Measurements from ENCODE around the gene SAMD8.
"Not testable (repeated sequence)": the region's sequence is repeated elsewhere in the genome, so short reads cannot be mapped to it uniquely, and the experiment has no call there.

Gene SAMD8

DNA sequence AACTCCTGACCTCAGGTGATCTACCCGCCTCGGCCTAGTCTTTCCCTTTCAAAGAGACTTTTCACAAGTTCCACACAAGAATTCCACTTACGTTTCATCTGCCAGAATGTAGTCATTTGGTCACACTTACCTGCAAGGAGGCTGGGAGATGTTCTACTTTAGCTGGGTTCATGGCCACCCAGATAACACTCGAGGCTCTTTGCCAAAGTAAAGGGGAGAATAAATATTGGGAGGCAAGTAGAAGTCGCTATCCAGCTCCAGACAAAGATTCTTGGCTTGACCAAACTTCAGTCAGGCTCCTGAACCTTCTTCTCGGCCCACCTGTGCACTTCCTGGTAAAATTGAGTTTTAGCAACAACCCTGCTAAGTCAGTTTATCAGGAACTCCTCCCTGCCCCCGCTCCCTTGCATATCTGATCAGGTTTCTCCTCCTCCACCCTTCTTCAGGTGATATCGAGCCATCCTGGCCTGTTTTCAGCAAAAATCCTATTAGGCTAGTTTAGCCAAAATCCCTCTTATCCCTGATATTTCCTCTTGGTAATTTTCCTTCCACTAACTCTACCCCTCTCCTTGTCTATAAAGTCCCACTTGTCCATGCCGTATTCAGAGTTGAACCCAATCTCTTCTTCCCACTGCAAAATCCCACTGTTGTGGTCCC lies 25.1 kb upstream of the SAMD8 start:
- no peak for DNase-seq

DNA sequence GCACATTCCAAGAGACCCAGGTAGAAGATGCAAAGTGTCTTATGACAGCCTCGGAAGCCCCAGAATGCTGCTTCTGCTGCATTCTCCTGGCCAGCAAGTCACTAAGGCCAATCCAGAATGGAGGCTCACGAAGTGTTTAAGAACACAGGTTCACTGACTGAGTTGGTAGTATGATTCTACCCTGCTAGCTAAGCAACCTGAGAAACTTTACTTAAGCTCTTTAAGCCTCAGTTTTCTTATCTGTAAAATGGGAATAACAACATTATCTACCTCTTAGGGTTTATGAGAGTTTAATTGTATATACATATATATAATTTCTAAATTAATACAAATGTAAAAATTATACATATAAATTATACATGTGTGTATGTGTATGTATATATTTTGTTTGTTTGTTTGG lies 22.8 kb upstream of the SAMD8 start:
- no peak for DNase-seq

DNA sequence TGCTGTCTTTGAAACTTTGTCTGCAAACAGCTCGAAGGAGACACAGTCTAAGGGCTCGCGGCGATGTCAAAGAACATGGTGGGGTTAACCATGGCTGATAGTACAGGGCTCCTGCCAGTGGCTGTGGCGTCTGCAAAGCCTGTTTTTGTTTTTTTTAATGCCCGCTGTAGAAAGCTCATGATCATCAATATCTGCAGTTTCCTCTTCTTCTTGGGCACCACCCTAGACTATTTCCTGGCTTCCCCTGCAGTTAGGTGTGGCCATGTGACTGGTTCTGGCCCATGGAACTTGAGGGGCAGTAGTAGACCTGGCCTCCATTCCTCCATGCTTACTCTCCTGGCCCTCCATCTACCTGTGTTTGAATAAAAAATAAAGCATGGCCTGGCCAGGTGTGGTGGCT lies 21.8 kb upstream of the SAMD8 start:
- no peak for DNase-seq

DNA sequence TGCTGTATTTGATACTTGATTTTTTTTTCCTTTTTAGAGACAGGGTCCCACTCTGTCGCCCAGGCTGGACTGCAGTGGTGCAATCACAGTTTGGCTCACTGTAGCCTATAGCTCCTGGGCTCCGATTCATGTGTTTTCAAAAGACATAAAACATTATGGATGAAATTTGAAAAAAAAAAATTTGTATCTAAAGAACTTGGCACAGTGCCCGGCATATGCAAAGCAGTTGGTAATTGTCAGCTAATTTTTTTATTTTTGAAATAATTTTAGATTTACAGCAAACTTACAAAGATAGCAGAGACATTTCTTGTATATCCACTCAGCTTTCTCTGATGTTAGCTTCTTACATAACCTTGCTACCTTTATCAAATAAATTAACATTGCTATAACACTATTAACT lies 20.3 kb upstream of the SAMD8 start:
- no peak for DNase-seq

DNA sequence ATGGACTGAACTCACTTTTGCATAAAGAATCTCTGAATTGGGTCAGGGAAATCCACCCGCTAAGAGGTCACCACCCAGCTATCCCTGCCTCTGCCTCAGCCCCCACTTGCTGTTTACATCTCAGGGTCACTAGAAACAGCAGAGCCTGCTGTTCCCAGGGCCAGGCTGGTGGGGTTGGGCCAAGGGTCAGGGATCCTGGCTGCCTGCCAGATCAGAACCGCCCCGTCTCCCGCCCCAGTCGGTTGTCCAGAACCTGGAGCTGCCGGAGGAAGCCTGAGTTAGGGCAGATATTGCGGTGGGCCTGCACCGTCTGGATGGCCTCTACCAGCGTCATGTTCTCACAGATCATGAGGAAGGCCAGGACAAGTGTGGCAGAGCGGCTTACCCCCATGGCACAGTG lies 17.0 kb upstream of the SAMD8 start:
- no peak for DNase-seq

DNA sequence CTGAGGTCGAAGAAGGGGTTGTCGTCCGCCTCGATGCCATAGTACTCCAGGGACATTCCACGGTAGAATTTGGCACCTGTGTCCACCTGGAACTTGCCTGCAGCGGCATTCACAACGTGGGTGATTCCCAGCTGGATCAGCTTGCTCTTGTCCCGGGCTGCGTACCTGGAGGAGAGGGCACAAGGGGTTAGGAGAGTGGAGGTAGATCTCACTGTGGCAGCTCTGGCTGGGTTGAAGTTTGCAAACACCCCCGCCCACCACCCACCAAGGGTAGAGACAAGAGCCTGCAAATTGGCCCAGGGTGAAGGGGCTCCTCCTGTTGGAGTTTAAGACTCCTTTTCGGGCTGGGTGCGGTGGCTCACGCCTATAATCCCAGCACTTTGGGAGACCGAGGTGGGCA lies 15.8 kb upstream of the SAMD8 start:
- DNase-seq, result no peak

DNA sequence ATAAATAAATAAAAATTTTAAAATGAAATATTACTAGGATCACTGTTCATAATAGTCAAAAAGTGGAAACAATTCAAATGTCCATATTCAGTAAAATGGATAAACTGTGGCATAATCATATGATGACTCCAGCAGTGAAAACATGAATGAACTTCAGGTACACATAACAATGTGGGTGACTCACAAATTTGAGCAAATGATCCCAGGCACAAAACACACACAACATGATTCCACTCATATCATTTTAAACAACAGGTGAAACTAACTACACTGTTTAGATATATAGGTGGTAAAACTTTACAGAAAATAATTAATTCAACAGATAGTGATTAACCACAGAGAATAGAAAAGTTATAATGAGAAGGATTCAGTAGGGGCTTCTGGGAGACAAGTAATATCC lies 14.7 kb upstream of the SAMD8 start:
- DNase-seq, result no peak

DNA sequence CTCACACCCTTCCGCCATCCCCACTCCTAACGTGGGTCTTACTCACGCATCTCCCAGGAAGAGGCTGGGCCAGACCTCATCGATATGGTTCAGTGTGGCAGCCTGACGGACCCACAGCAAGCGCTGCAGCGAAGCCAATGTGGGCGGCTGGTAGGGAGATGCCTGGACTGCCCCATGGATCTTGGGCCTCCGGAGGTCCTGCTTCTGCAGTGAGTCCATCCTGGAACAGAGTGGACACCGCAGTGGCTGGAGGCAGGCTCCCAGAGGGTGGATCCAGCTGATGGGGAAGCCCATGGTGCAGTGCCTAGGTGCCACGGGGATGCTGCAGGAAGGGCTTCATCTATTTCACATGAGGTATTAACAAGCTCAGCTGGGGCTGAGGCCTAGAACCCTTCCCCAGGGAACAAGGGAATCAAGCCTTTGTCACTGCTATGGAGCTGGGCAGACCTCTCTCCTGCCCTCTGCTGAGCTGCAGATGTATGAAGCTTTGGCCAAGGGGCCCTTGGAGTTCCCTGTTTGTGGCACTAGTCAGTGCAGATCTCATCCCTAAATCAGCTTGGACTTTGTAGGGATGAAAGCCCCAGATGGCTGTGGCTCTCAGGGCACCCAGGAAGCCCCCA lies 13.7 kb upstream of the SAMD8 start:
- DNase-seq, result no peak

DNA sequence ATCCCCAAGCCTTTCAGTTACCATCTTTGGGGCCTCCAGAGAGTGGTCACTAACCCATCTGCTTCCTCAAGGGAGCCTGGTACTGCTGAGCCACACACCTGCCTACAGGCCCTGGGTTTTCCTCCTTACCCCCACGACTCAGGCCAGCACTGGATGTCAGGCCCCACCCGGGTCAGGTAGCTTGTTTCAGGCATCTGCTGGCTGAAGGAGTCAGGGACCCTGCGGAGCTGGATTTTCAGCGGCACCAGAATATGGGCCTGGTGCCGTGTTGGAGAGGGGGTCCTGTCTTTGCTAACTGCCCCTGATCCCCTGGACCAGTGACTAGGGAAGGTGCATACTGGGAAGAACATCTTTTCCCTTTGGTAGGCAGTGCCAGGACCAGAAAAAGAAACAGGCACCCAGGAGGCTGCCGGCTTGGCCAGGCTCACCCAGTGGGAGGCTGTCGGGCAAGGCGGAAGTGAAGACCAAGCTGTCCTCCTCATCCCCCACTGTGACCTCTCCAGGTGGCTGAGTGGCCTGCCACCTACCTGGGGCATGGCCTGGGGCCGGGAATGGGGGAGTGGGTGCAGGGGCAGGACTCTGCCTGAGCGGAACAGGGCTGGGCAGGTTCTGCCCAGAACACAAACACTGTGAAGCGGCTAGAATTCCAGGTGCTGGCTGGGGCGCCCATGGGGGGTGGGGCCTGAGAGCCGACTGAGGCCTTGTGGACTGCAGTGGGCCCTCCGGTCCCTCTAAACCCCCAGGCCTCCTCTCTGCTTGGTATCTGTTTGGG lies 12.4 kb upstream of the SAMD8 start:
- DNase-seq, result no peak

DNA sequence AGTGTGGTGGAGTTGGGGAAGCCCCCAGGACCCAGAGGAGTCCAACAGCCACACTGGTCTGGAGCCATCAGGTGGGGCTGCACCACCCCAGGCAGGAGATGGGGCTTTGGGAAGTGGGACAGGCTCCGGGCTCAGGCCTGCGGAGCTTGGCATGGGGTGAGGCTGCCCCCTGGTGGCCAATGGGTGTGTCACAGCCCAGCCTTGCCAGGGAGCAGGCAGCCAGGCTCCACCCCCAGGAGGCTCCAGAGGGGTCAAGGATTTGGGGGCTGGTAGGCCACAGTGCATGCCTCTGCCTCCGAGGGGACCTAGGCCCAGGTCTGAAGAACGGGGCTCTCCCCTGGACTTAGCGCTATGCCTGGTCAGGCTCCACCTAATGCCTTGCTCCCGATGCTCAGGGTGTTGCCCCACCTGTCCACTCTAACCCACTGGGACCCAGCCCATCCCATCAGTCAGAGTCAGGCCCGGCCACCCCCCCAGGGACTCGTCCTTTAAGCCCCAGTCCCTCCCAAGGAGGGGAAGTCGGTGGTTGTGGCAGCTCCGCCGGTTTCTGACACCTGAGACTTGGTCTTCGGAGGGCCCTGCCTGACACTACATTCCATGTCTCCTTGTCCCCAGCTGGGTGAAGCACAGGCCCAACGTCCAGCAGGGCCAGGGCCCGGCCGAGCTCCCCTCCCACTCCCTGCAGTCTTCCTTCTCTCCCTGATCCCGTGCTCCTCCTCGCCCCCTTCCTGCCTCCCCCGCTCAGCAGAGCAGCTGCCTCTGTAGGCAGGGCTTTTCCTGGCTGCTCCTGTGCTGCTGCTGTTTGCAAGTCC lies 11.3 kb upstream of the SAMD8 start:
- peak; percentile 61 to 77 (median 70) for DNase-seq

DNA sequence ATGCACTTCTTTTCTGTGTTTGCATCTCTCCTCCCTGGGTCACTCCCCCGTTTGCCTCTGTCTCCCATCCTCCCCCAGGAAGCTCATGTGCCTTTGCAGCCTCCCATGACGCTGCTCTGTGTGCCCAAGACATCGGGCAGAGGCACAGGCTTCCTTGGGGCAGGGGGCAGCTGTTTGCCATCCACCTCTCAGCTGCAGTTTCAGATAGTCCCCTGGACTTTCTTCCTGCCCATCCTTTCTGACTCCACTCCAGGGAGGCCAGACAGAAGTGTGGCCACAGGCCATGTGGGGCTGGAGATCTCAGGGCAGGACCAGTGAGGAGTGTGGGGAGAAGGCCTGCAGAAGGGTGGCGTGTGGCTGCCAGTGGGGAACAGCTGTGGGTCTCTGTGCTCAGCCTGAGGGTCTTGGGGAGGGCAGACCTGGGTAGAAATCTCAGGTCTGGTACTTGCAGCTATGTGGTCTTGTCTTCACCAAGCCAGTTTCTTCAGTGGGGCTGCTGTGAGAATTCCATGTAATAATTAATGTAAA lies 10.6 kb upstream of the SAMD8 start:
- DNase-seq, result no peak

DNA sequence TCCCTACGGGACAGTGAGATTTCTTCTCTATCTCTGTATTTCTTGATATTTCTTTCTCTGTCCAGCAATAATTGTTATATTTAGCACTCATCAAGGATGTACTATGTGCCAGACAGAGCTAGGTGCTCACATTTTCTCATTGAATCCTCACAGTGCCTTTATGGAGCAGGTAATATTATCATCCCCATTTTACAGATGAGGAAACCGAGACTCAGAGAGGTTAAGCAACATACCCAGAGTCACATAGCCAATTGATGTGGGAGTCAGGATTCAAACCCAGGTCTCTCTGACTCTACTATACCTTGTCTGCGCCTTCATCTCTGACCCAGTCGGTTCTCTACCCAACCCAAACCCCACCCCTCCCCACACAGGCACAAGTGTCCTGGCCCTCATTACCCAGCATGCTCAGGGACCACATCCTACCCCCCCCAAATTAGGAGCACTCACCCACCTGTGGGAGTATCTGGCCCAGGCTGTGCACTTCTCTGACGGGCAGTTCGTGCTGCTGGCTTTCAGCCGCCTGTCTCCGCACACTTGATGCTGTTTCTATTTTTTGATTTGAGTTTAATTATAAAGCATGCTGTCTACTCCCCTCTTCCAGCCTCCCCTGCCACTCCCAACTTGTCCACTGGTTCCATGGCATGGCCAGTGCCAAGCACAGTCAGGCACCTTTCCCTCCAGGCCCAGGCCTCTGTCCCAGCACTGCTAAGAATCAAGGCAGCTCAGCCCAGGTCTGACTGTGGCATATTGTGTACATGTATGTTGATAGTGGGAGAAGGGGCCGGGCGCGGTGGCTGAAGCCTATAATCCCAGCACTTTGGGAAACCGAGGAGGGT lies 9.8 kb upstream of the SAMD8 start:
- DNase-seq, result no peak

DNA sequence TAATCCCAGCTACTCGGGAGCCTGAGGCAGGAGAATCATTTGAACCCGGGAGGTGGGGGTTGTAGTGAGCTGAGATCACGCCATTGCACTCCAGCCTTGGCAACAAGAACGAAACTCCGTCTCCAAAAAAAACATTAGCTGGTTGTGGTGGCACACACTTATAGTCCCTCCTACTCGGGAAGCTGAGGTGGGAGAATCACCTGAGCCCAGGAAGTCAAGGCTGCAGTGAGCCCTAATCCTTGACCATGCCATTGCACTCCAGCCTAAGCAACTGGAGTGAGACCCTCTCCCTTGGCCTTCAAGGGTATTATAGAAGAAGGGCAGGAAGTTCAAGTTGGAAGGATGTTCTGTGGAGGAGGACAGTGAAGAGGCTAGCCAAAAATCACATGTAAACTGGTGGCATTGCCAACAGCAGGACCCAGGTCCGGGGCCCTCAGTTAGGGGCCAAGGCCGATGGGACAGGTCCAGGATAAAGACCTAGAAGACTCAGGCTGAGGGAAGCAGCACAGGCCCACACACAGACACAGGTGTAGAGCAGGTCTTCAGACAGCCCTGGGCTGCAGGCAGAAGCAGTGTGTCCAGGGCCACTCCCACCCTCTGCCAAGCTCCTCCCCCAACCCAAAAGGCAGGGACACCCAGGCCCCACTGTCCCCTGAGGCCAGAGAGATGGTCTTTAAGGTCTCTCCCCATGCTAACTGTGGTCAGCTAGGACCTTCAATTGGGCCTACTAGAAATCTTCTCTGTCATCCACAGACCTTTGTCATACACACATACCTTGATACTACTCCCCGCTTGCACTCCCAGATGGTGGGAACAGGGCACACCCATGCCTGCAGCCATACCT lies 8.4 kb upstream of the SAMD8 start:
- no peak for DNase-seq

DNA sequence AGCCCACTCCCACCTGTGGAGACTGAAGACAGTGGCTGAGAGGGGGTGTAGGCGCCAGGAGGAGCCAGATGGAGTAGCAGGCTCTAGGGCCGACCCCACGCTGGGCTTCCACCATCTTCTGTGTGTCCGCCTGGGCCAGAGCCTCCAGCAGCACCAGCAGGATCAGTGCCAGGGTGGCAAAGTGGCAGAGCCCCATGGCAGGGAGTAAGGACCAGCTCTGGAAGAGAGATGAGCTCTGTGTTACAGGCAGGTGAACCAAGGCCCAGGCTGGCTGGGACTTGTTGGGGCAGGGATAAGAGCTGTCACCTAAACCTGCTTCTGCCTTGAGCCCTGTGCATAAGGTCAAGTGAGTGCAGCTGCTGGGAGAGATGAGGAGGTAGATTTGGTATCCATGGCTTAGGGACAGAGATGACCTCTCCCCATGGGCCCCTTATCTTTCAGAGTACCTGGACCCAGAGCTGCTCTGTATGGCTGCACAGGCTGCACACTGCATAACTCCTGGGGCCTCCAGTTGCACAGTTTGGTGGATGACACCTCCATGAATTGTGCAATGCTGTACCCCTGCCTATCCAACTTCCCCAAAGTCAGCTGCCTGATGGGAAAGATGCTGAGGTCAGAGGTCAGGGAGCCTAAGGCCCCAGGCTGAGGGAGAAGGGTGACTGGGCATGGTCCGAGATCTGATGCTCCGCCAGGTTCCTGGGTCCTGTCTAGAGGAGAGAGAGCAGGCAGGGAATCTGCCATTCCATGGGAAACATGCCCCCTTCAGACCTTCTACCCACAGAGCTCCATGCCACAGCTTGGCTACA lies 7.4 kb upstream of the SAMD8 start:
- DNase-seq, result no peak

DNA sequence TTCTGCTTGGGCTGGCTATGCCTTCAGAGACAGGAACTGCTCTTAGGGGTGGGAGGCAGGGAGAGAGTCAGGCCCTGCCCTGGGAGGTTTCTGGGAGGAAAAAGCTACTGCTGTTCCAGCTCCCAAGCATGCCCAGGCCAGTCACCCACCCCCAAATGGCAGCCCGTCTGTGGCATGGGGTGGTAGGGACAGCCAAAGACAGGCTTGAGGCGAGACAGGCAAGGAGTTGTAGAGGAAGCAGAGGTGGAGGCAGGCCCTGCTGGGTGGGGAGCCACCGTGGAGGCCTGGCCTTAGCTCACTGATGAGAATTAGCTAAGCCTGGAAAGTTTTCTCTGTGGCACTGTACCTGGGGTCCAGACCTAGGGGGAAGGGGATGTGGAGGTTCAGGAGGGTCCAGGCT lies 6.6 kb upstream of the SAMD8 start:
- no peak for DNase-seq

DNA sequence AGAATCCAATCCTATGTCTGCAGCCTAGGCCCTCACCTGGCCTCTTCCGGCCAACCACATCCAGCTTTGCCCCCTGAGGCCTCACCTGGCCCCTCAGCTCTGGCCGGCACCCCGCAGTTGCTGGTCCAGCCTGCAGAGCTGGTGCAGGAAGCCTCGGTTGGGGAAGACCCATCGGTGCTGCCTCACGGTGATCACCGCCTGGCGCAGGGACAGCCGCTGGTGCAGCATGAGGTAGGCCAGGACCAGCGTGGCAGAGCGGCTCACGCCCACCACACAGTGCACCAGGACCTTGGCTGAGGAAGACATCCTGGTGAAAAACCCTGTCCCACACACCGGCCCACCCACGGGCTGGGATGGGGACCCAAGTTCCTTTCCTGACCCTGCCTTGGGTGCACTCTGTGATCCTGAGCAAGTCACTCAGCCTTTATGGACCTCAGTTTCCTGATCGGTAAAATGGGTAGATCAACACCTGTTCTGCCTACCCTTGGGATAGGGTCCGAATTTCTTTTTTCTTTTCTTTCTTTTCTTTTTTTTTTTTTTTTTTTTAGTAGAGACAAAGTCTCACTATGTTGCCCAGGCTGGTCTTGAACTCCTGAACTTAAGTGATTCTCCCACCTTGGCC lies 5.8 kb upstream of the SAMD8 start:
- DNase-seq, result no peak

DNA sequence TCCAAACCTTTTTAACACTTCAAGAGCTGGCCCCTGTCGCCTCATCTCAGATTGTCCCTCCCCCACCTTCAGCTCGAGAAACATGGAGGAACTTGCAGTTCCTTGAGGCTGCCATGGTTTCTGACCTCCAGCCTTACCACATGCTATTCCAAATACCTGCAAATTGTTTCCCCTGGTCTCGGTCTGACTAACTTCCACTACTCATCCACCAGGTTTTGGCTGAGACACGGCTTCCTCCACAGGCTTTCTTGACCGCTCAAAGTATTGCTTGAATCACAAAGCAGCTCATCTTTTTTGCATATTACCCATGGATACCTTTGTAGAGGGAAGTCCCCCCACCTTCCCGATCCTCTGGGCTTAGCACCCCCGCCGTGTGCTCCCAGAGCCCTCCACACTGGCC lies 5.2 kb upstream of the SAMD8 start:
- no peak for DNase-seq

DNA sequence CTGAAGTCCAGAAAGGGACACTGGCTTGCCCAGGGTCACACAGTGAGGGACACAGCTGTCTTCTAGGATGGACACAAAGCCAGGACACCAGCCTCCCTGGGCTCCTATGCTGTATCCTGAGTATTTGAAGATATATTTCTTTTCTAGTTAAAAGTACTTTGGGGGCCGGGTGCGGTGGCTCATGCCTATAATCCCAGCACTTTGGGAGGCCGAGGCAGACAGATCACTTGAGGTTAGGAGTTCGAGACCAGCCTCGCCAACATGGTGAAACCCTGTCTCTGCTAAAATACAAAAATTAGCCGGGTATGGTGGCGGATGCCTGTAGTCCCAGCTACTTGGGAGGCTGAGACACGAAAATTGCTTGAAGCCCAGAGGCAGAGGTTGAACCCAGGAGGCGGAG lies 4.6 kb upstream of the SAMD8 start:
- DNase-seq, result not testable (repeated sequence)

DNA sequence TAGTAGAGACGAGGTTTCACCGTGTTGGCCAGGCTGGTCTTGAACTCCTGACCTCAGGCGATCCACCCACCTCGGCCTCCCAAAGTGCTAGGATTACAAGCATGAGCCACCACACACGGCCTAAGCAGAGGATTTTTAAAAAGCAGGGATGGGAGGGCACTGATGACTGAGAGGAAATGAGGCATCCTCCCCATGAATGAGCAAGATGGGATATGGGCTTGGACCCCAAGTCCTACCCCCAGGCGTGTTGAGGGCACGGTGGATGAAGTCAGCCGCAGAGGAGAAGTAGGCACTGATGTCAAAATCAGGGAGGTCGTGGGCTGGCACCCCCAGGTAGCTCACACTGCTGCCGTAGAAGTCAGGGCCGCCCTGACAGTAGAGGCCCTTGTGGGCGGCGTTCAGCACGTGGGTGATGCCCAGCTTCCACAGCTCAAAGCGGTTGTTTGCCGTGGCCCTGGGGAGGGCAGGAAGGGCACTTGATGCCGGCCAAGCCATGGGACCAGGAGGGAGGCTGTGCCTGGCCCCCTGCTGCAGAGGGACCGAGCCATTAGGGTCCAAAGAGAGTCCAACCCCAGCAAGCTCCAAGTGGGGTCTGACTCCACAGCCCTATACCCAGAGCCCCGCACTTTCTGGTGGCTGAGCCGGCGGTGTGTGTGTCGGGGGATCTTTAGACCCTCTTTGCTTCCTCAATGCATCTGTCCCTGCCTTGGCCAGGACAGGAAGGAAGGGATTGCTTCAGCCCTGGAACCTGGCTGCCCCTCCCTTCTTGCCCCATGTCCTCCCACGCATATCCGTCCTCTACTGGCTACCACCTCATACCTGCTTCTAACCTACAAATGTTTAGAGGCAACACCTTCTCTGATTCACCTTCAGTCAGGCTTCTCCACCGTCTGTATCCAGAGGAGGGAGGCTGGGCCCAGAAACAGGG lies 3.4 kb upstream of the SAMD8 start:
- no peak for DNase-seq
